GM21786 (cell line): Measurements from ENCODE around the gene MFSD6.

Source experiments
- ATAC-seq: cut with Tn5 transposase; IDR thresholded peaks from one replicate; pipeline ENCODE4 v1.9.1; 2021; ENCODE audit not compliant: unreplicated experiment

The MFSD6 gene

GRCh38 chr2:190527214-190527613 lies 119.1 kb downstream of the MFSD6 start:
- ATAC-seq, result no peak

- no peak for ATAC-seq
Observed at GRCh38 chr2:190527918-190528317, 119.8 kb downstream of the MFSD6 start.

- no peak for ATAC-seq
Observed at GRCh38 chr2:190528521-190529001, 120.4 kb downstream of the MFSD6 start.

- no peak for ATAC-seq
Observed at GRCh38 chr2:190529486-190530247, 121.5 kb downstream of the MFSD6 start.

GRCh38 chr2:190530248-190530900 lies 122.2 kb downstream of the MFSD6 start:
- ATAC-seq, result no peak

- ATAC-seq, result no peak
Observed at GRCh38 chr2:190532581-190532980, 124.4 kb downstream of the MFSD6 start.

- ATAC-seq, result no peak
Observed at GRCh38 chr2:190533175-190533967, 125.2 kb downstream of the MFSD6 start.

GRCh38 chr2:190533968-190534309 lies 125.8 kb downstream of the MFSD6 start:
- peak; percentile 19 for ATAC-seq

- peak; percentile 57 for ATAC-seq
Observed at GRCh38 chr2:190534310-190535120, 126.4 kb downstream of the MFSD6 start, which contains the start of gene NEMP2. NEMP2 (minus strand) TSS chr2:190534722; CDS start chr2:190534655, 67 bp downstream.

- no peak for ATAC-seq
Observed at GRCh38 chr2:190535121-190535439, 126.9 kb downstream of the MFSD6 start.

GRCh38 chr2:190535586-190535985 lies 127.4 kb downstream of the MFSD6 start:
- no peak for ATAC-seq

- no peak for ATAC-seq
Observed at GRCh38 chr2:190537765-190538164, 129.6 kb downstream of the MFSD6 start.

GRCh38 chr2:190538201-190538600 lies 130.0 kb downstream of the MFSD6 start:
- ATAC-seq, result no peak

GRCh38 chr2:190540048-190540447 lies 131.9 kb downstream of the MFSD6 start:
- ATAC-seq, result no peak

GRCh38 chr2:190545093-190545492 lies 136.9 kb downstream of the MFSD6 start:
- no peak for ATAC-seq

- no peak for ATAC-seq
Observed at GRCh38 chr2:190545555-190546385, 137.6 kb downstream of the MFSD6 start.

- ATAC-seq, result no peak
Observed at GRCh38 chr2:190546734-190547133, 138.6 kb downstream of the MFSD6 start.

- no peak for ATAC-seq
Observed at GRCh38 chr2:190547886-190548285, 139.7 kb downstream of the MFSD6 start.

GRCh38 chr2:190550137-190550536 lies 142.0 kb downstream of the MFSD6 start:
- no peak for ATAC-seq
